OCI-LY7 (cell line): ENCODE results near the gene COQ8A. TPM values are rescaled to one million over a fixed set of nuclear protein-coding genes. Genes with fewer than 3 reads are reported as not detected.

ENCODE experiments used
- BruUV-seq: library from RNA; stranded (reverse); fragments of 400-500 nt; replicated peaks from 2 replicates; lab custom pipeline; 2021; lab: Mats Ljungman, UMichigan
- CTCF ChIA-PET: fragments of 300-600 bp; sonication (Branson Sonifier 250); formaldehyde crosslinking; loops from one replicate; lab custom pipeline; 2022; ENCODE audit warnings: antibody characterized with exemption; ENCODE audit not compliant: unreplicated experiment; lab: Charles Lee
- POLR2A ChIA-PET: fragments of 300-600 bp; sonication (Branson Sonifier 250); formaldehyde crosslinking; loops from one replicate; lab custom pipeline; 2022; ENCODE audit warnings: antibody characterized with exemption; lab: Charles Lee
- DNase-seq: peaks from one replicate; pipeline ENCODE4 v3.0.0-alpha.2; 2015; ENCODE audit warnings: low spot score
- H2AFZ ChIP-seq: fragments of 200-600 bp; sonication (generic), shearing (Covaris generic); 2 replicates; pipeline ENCODE4 v1.6.1; 2014; ENCODE audit warnings: mild to moderate bottlenecking, antibody characterized with exemption, low read length, moderate library complexity
- H3K27ac ChIP-seq: fragments of 200-600 bp; sonication (generic); 2 replicates; pipeline ENCODE4 v1.5.1; 2014; ENCODE audit warnings: mixed run types, low read depth, mild to moderate bottlenecking, moderate library complexity, low read length, inconsistent platforms; ENCODE audit not compliant: poor library complexity, severe bottlenecking
- H3K36me3 ChIP-seq: fragments of 200-600 bp; sonication (generic); 2 replicates; pipeline ENCODE4 v1.6.1; 2014; ENCODE audit warnings: mild to moderate bottlenecking, antibody characterized with exemption, low read length, moderate library complexity, mixed read lengths; ENCODE audit not compliant: insufficient read depth
- H3K4me1 ChIP-seq: fragments of 200-600 bp; sonication (generic); 2 replicates; pipeline ENCODE4 v1.5.1; 2014; ENCODE audit warnings: mild to moderate bottlenecking, low read length; ENCODE audit not compliant: insufficient read depth, poor library complexity, severe bottlenecking
- H3K4me2 ChIP-seq: fragments of 200-600 bp; sonication (generic); 2 replicates; pipeline ENCODE4 v1.6.1; 2014; ENCODE audit warnings: mild to moderate bottlenecking, low read length
- H3K4me3 ChIP-seq: fragments of 200-600 bp; sonication (generic); 2 replicates; pipeline ENCODE4 v1.5.1; 2014; ENCODE audit warnings: mild to moderate bottlenecking, low read depth, low read length; ENCODE audit not compliant: poor library complexity, severe bottlenecking
- H3K79me2 ChIP-seq: fragments of 200-600 bp; sonication (generic); 2 replicates; pipeline ENCODE4 v1.6.1; 2016; ENCODE audit warnings: low read depth, mild to moderate bottlenecking, low read length, moderate library complexity, mixed read lengths; ENCODE audit not compliant: insufficient read depth
- H3K9me2 ChIP-seq: fragments of 200-600 bp; sonication (generic); 2 replicates; pipeline ENCODE4 v1.6.1; 2016; ENCODE audit warnings: mild to moderate bottlenecking, low read length, mixed read lengths; ENCODE audit not compliant: insufficient read depth
- H3K9me3 ChIP-seq: fragments of 200-600 bp; sonication (generic); 2 replicates; pipeline ENCODE4 v1.6.1; 2014; ENCODE audit warnings: mild to moderate bottlenecking, mixed run types, low read length, mixed read lengths
- H4K20me1 ChIP-seq: fragments of 200-600 bp; sonication (generic); 2 replicates; pipeline ENCODE4 v1.6.1; 2014; ENCODE audit warnings: mild to moderate bottlenecking, antibody characterized with exemption, low read length, moderate library complexity, mixed read lengths; ENCODE audit not compliant: insufficient read depth
- EZH2phosphoT487 ChIP-seq: fragments of 200-600 bp; sonication (generic); IDR thresholded peaks from 2 replicates; pipeline ENCODE4 v1.6.1; 2018; ENCODE audit warnings: low read depth, borderline replicate concordance, mild to moderate bottlenecking, mixed run types, antibody characterized with exemption, low read length, moderate library complexity, mixed read lengths
- intact Hi-C: fragments of 100-400 bp; cut with micrococcal nuclease; formaldehyde crosslinking; loops from one replicate; pipeline ENCODE4 v1.10.0; 2022; ENCODE audit not compliant: unreplicated experiment
- total RNA-seq, 2 experiments: library from RNA; depleted of rRNA in 1 of 2; stranded (reverse); fragments of >200 nt in 1 of 2; shearing (Covaris generic) in 1 of 2; gene quantifications; 2 replicates each; pipeline ENCODE4 v1.2.3, GENCODE V29; 2014 to 2022
- TF ChIP-seq, protein P1 (sequence below): fragments of 200-600 bp; sonication (generic); conservative IDR thresholded peaks from 2 replicates; pipeline ENCODE4 v1.5.1; 2014; ENCODE audit warnings: mild to moderate bottlenecking, antibody characterized with exemption, low read length, moderate library complexity, mixed read lengths

COQ8A gene
- total RNA-seq, 2 experiments from 2014 or later, result 19.4 to 19.6 TPM

DNA sequence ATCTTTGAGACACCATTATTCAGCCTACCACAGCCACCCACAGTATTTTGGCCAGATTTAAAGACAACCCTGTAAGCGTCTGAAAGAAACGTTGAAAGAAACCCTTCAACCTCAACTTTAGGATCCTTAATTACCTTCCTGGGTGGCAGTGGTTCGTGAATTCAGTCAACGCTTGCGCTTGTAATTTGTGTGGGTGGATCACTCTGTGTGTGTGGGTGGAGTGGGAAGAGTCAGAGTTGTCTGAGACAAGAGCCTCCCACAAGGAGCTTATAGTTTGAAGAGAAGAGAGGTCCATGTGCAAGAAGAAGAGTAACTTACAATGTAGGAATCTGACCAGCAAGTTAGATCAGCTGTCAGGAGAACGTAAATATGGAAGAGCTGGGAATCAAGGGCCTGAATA, 8.4 kb downstream of the COQ8A start:
- Histone ChIP-seq H3K4me2 (no peak overlapping the region), H3K4me3 (no peak overlapping the region), H3K27ac (no peak overlapping the region), H3K9me2 (no peaks in the 10 kb centered on the region), H4K20me1 (no peaks in the 10 kb centered on the region; the same call in 1 of the 2 replicates), H3K4me1 (no peaks in the 10 kb centered on the region), H3K36me3 (no peaks in the 10 kb centered on the region), H2AFZ (no peak overlapping the region), H3K79me2 (no peaks in the 10 kb centered on the region), H3K9me3 (no peaks in the 10 kb centered on the region)
- no peak for DNase-seq
- ChIA-PET CTCF (interaction anchor here (0.5 kb wide), 1 partner anchor 17 kb away, joined by 3 read pairs; no protein-coding TSS in a partner anchor), POLR2A (no interaction called here)
- TF ChIP-seq, protein P1, sequence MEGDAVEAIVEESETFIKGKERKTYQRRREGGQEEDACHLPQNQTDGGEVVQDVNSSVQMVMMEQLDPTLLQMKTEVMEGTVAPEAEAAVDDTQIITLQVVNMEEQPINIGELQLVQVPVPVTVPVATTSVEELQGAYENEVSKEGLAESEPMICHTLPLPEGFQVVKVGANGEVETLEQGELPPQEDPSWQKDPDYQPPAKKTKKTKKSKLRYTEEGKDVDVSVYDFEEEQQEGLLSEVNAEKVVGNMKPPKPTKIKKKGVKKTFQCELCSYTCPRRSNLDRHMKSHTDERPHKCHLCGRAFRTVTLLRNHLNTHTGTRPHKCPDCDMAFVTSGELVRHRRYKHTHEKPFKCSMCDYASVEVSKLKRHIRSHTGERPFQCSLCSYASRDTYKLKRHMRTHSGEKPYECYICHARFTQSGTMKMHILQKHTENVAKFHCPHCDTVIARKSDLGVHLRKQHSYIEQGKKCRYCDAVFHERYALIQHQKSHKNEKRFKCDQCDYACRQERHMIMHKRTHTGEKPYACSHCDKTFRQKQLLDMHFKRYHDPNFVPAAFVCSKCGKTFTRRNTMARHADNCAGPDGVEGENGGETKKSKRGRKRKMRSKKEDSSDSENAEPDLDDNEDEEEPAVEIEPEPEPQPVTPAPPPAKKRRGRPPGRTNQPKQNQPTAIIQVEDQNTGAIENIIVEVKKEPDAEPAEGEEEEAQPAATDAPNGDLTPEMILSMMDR, result no peak
- no peak for TF ChIP-seq EZH2phosphoT487
- no TSS peak for BruUV-seq
- intact Hi-C loops, result no loop called here

DNA sequence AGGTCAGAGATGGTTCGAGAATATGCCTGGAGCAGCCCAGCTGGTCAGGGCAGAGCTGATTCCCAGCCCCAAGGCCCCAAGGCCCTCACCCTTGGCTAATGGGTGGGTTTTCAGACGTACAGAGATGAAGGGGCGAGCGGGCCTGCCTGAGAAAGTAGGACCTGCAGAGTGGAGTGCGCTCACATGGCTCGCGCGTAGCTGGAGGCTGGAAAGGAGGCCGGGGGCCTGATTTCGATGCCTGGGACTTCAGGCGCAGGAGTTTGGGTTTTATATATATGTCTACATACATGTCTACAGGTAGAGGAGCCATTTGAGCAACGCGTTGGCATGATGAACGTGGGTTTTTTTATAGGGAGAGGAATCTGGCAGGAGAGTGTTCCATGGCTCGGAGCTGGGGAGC, 8.9 kb downstream of the COQ8A start:
- no peak for TF ChIP-seq EZH2phosphoT487
- TF ChIP-seq, protein P1, result no peak
- no peak overlapping the region for H3K27ac ChIP-seq
- ChIA-PET POLR2A (no interaction called here), CTCF (interaction anchor here (0.5 kb wide), 1 partner anchor 18 kb away, joined by 3 read pairs; no protein-coding TSS in a partner anchor)
- BruUV-seq, result no TSS peak
- no peaks in the 10 kb centered on the region for H3K9me3 ChIP-seq
- no peaks in the 10 kb centered on the region for H3K9me2 ChIP-seq
- no peaks in the 10 kb centered on the region for H3K4me1 ChIP-seq
- H3K4me2 ChIP-seq, result no peak overlapping the region
- no peaks in the 10 kb centered on the region for H3K79me2 ChIP-seq
- H3K4me3 ChIP-seq, result no peak overlapping the region
- no peak overlapping the region for H2AFZ ChIP-seq
- DNase-seq, result no peak
- no peaks in the 10 kb centered on the region for H3K36me3 ChIP-seq
- intact Hi-C loops, result no loop called here
- H4K20me1 ChIP-seq, result no peaks in the 10 kb centered on the region; the same call in 1 of the 2 replicates

DNA sequence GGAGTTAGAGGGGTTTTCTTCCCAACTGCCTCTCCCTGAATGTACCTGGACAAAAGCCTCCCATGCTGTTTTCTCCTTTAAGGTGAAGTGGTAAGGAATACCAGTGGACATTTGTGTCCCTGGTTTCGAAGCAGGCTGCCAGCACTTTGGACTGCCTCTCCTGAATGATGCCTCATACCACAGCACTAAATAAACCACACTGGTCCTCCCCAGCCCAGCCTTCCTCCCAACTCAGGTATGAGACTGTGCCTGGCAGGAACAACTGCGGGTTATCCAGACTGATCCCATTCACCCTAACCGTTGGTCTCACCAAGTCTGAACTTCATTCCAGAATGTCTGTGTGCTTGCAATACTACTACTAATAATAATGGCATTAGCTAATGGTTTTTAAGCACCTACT, 9.3 kb downstream of the COQ8A start:
- Histone ChIP-seq H3K79me2 (no peaks in the 10 kb centered on the region), H3K27ac (no peak overlapping the region), H3K9me2 (no peaks in the 10 kb centered on the region), H3K4me2 (no peak overlapping the region), H3K4me1 (no peaks in the 10 kb centered on the region), H3K9me3 (no peaks in the 10 kb centered on the region), H3K36me3 (no peaks in the 10 kb centered on the region), H4K20me1 (no peaks in the 10 kb centered on the region; the same call in 1 of the 2 replicates), H3K4me3 (no peak overlapping the region), H2AFZ (no peak overlapping the region)
- ChIA-PET CTCF (no interaction called here), POLR2A (no interaction called here)
- TF ChIP-seq, protein P1, result no peak
- TF ChIP-seq EZH2phosphoT487, result no peak
- BruUV-seq, result no TSS peak
- no peak for DNase-seq
- intact Hi-C loops, result no loop called here
